OCI-LY3 (cell line): ENCODE measurements around the gene PDE8A.

Experiments used
- H2AFZ ChIP-seq: fragments of 200-600, 300-600 bp; shearing (Covaris generic); 2 replicates; pipeline ENCODE4 v1.6.0; 2014; ENCODE audit warnings: antibody characterized with exemption, low read depth, low read length
- H3K27ac ChIP-seq: fragments of 200-600, 300-600 bp; sonication (generic); 2 replicates; pipeline ENCODE4 v1.5.1; 2014; ENCODE audit warnings: mild to moderate bottlenecking, low read length, moderate library complexity, mixed read lengths
- H3K27me3 ChIP-seq: fragments of 200-600, 300-600 bp; sonication (generic); 2 replicates; pipeline ENCODE4 v1.6.1; 2014; ENCODE audit warnings: low read depth, low read length, mixed read lengths
- H3K36me3 ChIP-seq: fragments of 200-600, 300-600 bp; sonication (generic); replicated peaks from 2 replicates; pipeline ENCODE3; 2014; ENCODE audit warnings: low read depth, low read length, mixed read lengths
- H3K4me1 ChIP-seq: fragments of 300-600, 200-600 bp; sonication (generic); 2 replicates; pipeline ENCODE4 v1.6.1; 2014; ENCODE audit warnings: low read length, mixed read lengths
- H3K4me2 ChIP-seq: fragments of 200-600, 300-600 bp; sonication (generic); 2 replicates; pipeline ENCODE4 v1.6.1; 2014; ENCODE audit warnings: low read length, mixed read lengths
- H3K4me3 ChIP-seq: fragments of 300-600, 200-600 bp; sonication (generic); 2 replicates; pipeline ENCODE4 v1.5.1; 2014; ENCODE audit warnings: antibody characterized with exemption, mild to moderate bottlenecking, low read length, moderate library complexity
- H3K79me2 ChIP-seq: fragments of 300-600, 200-600 bp; shearing (Covaris generic); 2 replicates; pipeline ENCODE4 v1.6.1; 2014; ENCODE audit warnings: mild to moderate bottlenecking, low read length, mixed read lengths
- H3K9ac ChIP-seq: fragments of 300-600, 200-600 bp; shearing (Covaris generic); 2 replicates; pipeline ENCODE4 v1.6.0; 2014; ENCODE audit warnings: mild to moderate bottlenecking, low read length, moderate library complexity
- H3K9me3 ChIP-seq: fragments of 200-600, 300-600 bp; shearing (Covaris generic); 2 replicates; pipeline ENCODE4 v1.6.1; 2014; ENCODE audit warnings: low read length, mixed read lengths; ENCODE audit not compliant: insufficient read depth
- H4K20me1 ChIP-seq: fragments of 200-600, 300-600 bp; sonication (generic); 2 replicates; pipeline ENCODE4 v1.6.1; 2016; ENCODE audit warnings: low read length, mixed read lengths; ENCODE audit not compliant: insufficient read depth
- CTCF ChIP-seq: fragments of 200-600, 300-600 bp; sonication (generic); IDR thresholded peaks from 2 replicates; pipeline ENCODE4 v1.5.1; 2014; ENCODE audit warnings: antibody characterized with exemption, low read length, low read depth
- EZH2phosphoT487 ChIP-seq: fragments of 200-600 bp; shearing (Covaris generic); IDR thresholded peaks from 2 replicates; pipeline ENCODE4 v1.6.1; 2018; ENCODE audit warnings: antibody characterized with exemption, mixed run types, low read depth

Gene PDE8A

DNA sequence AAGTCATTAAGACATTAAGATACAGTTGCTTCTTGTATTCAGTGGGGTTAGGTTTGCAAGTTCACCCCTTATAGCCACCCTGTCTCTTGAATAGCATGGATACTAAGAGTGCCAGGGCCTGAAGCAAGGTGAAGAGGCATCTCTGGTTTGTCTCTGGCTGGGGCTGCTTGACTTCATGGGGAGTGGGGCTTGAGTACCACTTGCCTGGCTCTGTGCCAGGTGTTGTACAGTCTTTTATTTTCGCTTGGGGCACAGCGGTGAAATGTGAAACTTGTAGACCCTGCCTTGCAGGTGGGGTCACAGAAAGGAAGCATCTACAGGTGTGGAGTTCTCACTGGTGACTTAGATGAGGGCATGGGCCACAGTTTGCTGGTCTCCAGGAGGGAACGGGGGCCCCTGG is 152.1 kb downstream of the PDE8A start:
- H3K27me3 ChIP-seq = no peaks in the 10 kb centered on the region
- H3K9ac ChIP-seq = no peak overlapping the region
- no peak overlapping the region for H2AFZ ChIP-seq
- no peaks in the 10 kb centered on the region for H4K20me1 ChIP-seq
- no peaks in the 10 kb centered on the region for H3K79me2 ChIP-seq
- no peak overlapping the region for H3K4me2 ChIP-seq
- H3K9me3 ChIP-seq = no peaks in the 10 kb centered on the region
- H3K4me1 ChIP-seq = no peaks in the 10 kb centered on the region
- no peak overlapping the region for H3K27ac ChIP-seq
- peaks cover 3% of the 10 kb centered on the region for H3K36me3 ChIP-seq
- no peak overlapping the region for H3K4me3 ChIP-seq
- TF ChIP-seq EZH2phosphoT487 (no peak), CTCF (no peak)

- no peaks in the 10 kb centered on the region for H3K4me1 ChIP-seq
- H2AFZ ChIP-seq = no peak overlapping the region
- no peak overlapping the region for H3K4me3 ChIP-seq
- H3K79me2 ChIP-seq = no peaks in the 10 kb centered on the region
- H4K20me1 ChIP-seq = no peaks in the 10 kb centered on the region
- no peak overlapping the region for H3K9ac ChIP-seq
- TF ChIP-seq EZH2phosphoT487 (no peak), CTCF (no peak)
- H3K4me2 ChIP-seq = no peak overlapping the region
- H3K27ac ChIP-seq = no peak overlapping the region
- no peaks in the 10 kb centered on the region for H3K27me3 ChIP-seq
- H3K36me3 ChIP-seq = peaks cover 12% of the 10 kb centered on the region
- no peaks in the 10 kb centered on the region for H3K9me3 ChIP-seq
Measured at GRCh38 chr15:85137489-85138168, 156.0 kb downstream of the PDE8A start.

DNA sequence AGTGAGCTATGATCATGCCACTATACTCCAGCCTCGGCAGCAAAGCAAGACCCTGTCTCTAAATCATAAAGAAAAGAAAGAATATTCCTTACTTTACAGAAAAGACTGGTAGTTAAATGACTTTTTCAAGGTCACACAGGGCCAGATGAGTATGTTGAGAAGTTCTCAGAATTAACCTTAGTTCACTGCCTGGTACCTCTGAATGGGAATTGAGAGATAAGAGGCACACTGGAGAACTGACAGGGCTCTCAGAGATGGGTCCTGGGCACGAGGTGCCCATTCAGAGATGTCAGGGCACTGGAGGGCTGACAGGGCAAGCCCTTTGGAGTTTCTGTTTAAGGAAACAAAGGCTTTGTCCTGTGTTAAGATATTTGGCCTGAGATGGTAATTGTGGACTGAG is 157.7 kb downstream of the PDE8A start:
- no peak for TF ChIP-seq EZH2phosphoT487
- no peaks in the 10 kb centered on the region for H3K27me3 ChIP-seq

DNA sequence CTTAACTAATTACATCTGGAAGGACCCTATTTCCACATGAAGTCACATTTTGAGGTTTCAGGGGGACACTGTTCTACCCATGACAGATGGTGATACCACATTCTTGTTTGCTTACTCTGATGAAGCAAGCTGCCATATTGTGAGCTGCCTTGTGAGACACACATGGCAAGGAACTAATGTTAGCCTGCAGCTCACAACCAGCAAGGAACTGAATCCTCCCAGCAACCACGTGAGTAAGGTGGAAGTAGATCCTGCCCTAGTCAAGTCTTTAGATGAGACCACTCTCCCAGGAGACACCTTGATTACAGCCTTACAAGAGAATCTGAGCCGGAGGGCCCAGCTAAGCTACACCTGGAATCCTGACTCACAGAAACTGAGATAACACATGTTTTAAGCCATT is 160.1 kb downstream of the PDE8A start:
- no peaks in the 10 kb centered on the region for H3K27me3 ChIP-seq
- no peaks in the 10 kb centered on the region for H4K20me1 ChIP-seq

More for the DNA sequence above, 157.7 kb downstream of the PDE8A start:
- H3K27ac ChIP-seq = no peak overlapping the region
- no peaks in the 10 kb centered on the region for H3K4me1 ChIP-seq
- peaks cover 12% of the 10 kb centered on the region for H3K36me3 ChIP-seq
- H3K79me2 ChIP-seq = no peaks in the 10 kb centered on the region
- no peak overlapping the region for H3K4me2 ChIP-seq
- no peak overlapping the region for H3K9ac ChIP-seq
- no peaks in the 10 kb centered on the region for H4K20me1 ChIP-seq
- no peaks in the 10 kb centered on the region for H3K9me3 ChIP-seq
- no peak overlapping the region for H3K4me3 ChIP-seq
- H2AFZ ChIP-seq = no peak overlapping the region

More for the DNA sequence above, 160.1 kb downstream of the PDE8A start:
- H3K27ac ChIP-seq = no peak overlapping the region
- H3K79me2 ChIP-seq = no peaks in the 10 kb centered on the region
- H3K36me3 ChIP-seq = peaks cover 12% of the 10 kb centered on the region
- H3K4me3 ChIP-seq = no peak overlapping the region
- H3K4me1 ChIP-seq = no peaks in the 10 kb centered on the region
- no peak overlapping the region for H2AFZ ChIP-seq
- H3K9ac ChIP-seq = no peak overlapping the region
- no peak overlapping the region for H3K4me2 ChIP-seq
- TF ChIP-seq CTCF (no peak), EZH2phosphoT487 (no peak)
- no peaks in the 10 kb centered on the region for H3K9me3 ChIP-seq
